Esophagus squamous epithelium (tissue), 5 donors: Measurements from ENCODE around the gene SEMA4B. TPM values are rescaled to one million over a fixed set of nuclear protein-coding genes. Genes with fewer than 3 reads are reported as not detected.
A peak's percentile ranks its signal among the peaks of the same experiment; 100 is the strongest.

Source experiments
- DNase-seq: peaks from one replicate; lab custom pipeline; 2025; lab: John Stamatoyannopoulos, UW
- H3K27ac ChIP-seq, 4 donors: fragments of 200-600 bp; sonication (generic); one replicate each; pipeline ENCODE4 v1.5.1; 2016 to 2019; ENCODE audit warnings: mild to moderate bottlenecking in 1 of 4
- H3K27me3 ChIP-seq, 4 donors: fragments of 200-600 bp; sonication (generic); 1 replicate in 3 of 4; 2 replicates in 1 of 4; pipeline versions ENCODE4 v1.5.1 to v1.6.0; 2017 to 2021; ENCODE audit warnings: antibody characterized with exemption in 1 of 4
- H3K36me3 ChIP-seq, 3 donors: fragments of 200-600 bp; sonication (generic); one replicate each; pipeline ENCODE4 v1.5.1; 2016 to 2019
- H3K4me1 ChIP-seq, 3 donors: fragments of 200-600 bp; sonication (generic); one replicate each; pipeline ENCODE4 v1.5.1; 2017 to 2019
- H3K4me3 ChIP-seq, 4 donors: fragments of 200-600 bp; sonication (generic); 1 replicate in 3 of 4; 2 replicates in 1 of 4; pipeline ENCODE4 v1.5.1; 2016 to 2019; ENCODE audit warnings: mild to moderate bottlenecking in 2 of 4, moderate library complexity in 1 of 4
- H3K9me3 ChIP-seq, 3 donors: fragments of 200-600 bp; sonication (generic); one replicate each; pipeline ENCODE4 v1.5.1; 2016 to 2019
- CTCF ChIP-seq, 6 experiments: fragments of 450-650 bp in 4 of 6; fragments of 200-600 bp in 2 of 6; sonication (generic) in 2 of 6; IDR thresholded peaks; one replicate each; pipeline ENCODE4 v1.5.1; 2016 to 2019; ENCODE audit warnings: antibody characterized with exemption in 6 of 6, mild to moderate bottlenecking in 4 of 6, moderate library complexity in 4 of 6
- POLR2A ChIP-seq, 4 donors: fragments of 450-650 bp; IDR thresholded peaks; one replicate each; pipeline ENCODE4 v1.6.1; 2017; ENCODE audit warnings: antibody characterized with exemption in 4 of 4, mild to moderate bottlenecking in 4 of 4, moderate library complexity in 3 of 4
- WGBS, 2 donors: methylation state at CpG; one replicate each; pipeline ENCODE4 v1.1.5; 2018; 5-methylcytosine and 5-hydroxymethylcytosine counted together
- intact Hi-C: fragments of 100-400 bp; cut with DNase I; formaldehyde crosslinking; loops from one replicate; pipeline ENCODE4 v1.15.0; 2022
- total RNA-seq, 4 donors: library from RNA; depleted of rRNA; stranded (reverse); fragments of >200 nt; gene quantifications; one replicate each; pipeline ENCODE4 v1.1.0, GENCODE V29; 2016
- donor health status: DM: yes; HTN: yes; CAD: no.

Gene SEMA4B, protein sequence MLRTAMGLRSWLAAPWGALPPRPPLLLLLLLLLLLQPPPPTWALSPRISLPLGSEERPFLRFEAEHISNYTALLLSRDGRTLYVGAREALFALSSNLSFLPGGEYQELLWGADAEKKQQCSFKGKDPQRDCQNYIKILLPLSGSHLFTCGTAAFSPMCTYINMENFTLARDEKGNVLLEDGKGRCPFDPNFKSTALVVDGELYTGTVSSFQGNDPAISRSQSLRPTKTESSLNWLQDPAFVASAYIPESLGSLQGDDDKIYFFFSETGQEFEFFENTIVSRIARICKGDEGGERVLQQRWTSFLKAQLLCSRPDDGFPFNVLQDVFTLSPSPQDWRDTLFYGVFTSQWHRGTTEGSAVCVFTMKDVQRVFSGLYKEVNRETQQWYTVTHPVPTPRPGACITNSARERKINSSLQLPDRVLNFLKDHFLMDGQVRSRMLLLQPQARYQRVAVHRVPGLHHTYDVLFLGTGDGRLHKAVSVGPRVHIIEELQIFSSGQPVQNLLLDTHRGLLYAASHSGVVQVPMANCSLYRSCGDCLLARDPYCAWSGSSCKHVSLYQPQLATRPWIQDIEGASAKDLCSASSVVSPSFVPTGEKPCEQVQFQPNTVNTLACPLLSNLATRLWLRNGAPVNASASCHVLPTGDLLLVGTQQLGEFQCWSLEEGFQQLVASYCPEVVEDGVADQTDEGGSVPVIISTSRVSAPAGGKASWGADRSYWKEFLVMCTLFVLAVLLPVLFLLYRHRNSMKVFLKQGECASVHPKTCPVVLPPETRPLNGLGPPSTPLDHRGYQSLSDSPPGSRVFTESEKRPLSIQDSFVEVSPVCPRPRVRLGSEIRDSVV
- total RNA-seq, result 100 to 1,000 TPM in 3 of 4 donors, 10 to 100 TPM in 1; 87.9 to 209 (median 136) TPM

DNA sequence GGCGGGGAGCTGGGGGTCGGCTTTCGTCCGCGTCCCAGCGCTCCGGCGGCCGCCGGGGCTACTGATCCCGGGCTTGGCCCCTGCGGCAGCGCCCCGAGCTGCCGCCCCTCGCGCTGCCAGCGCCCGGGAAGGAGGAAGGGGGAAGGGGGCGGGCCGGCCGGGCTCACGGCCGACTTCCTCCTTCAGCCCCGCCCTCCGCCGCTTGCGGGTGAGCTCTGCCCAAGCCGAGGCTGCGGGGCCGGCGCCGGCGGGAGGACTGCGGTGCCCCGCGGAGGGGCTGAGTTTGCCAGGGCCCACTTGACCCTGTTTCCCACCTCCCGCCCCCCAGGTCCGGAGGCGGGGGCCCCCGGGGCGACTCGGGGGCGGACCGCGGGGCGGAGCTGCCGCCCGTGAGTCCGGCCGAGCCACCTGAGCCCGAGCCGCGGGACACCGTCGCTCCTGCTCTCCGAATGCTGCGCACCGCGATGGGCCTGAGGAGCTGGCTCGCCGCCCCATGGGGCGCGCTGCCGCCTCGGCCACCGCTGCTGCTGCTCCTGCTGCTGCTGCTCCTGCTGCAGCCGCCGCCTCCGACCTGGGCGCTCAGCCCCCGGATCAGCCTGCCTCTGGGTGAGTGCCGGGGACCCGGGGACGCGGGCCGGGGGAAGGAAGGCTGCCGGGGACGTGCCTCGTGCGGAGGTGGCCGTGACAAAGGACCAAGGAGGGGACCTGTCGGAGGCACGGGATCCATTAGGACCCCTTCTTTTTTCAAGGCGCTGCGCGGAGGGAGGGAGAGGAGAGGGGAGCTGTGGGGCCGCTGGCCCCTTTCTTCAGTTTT lies at the start of gene SEMA4B:
TSS of gene SEMA4B (plus strand) at position 201 of the 814 bp plus-strand sequence. CDS start at position 450, 249 bp downstream.
- Histone ChIP-seq H3K27me3 (no peaks in the 10 kb centered on the region), H3K4me3 (peak within 1 kb of the TSS; percentile 68 to 91 (median 73)), H3K36me3 (peaks cover 0 to 55% (median 0%) of the 10 kb centered on the region in 3 donors), H3K9me3 (no peaks in the 10 kb centered on the region), H3K4me1 (peaks cover 30 to 86% (median 46%) of the 10 kb centered on the region in 3 donors), H3K27ac (peak within 1 kb of the TSS; percentile 93 to 96 (median 94))
- no peak for TF ChIP-seq CTCF (IDR thresholded peaks at IDR 0.05)
- TF ChIP-seq POLR2A (IDR thresholded peaks at IDR 0.05), result peak in 2 of 4 donors; percentile 70 to 79
- WGBS, 2 donors, result 0 to 2% methylated on average over 1 to 6 of the region's 88 CpGs
- intact Hi-C loops, result no loop called here
- no peak for DNase-seq

DNA sequence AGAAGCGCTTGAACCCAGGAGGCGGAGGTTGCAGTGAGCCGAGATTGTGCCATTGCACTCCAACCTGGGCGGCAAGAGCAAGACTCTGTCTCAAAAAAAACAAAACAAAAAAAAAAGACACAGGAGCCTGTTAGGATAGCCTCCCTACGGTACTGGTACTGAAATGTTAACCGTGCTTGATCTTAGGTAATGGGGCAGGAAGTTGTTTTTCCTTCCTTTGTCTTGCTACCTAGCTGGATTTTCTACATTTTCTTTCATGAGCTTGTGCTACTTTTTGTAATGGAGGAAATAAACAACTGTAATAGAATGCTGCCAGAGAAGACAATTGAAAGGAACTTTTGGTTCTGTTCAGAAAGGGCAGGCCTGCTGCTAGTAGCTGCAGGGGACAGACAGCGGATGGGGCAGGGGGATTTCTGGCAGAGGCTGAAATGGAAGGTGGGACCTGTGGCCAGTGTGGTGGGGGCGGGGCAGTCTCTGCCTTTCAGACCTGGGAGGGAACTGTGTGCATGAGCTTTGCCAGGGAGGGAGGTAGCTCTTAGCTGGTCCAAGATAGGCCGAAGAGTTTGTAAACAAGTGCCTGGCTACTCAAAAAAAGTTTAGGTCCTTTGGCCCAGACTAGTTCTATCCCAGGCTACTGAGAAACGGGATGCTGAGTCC lies 49.0 kb upstream of the SEMA4B start:
- Histone ChIP-seq H3K4me1 (peaks cover 4 to 15% (median 5%) of the 10 kb centered on the region in 3 donors), H3K27ac (peak overlapping the region in 2 of 4 donors; percentile 49 to 68), H3K36me3 (no peaks in the 10 kb centered on the region), H3K9me3 (no peaks in the 10 kb centered on the region), H3K27me3 (no peaks in the 10 kb centered on the region), H3K4me3 (no peak overlapping the region)
- TF ChIP-seq CTCF (IDR thresholded peaks at IDR 0.05) (no peak), POLR2A (IDR thresholded peaks at IDR 0.05) (no peak)
- no peak for DNase-seq
- intact Hi-C loops, result no loop called here
- WGBS, 2 donors, result 63 to 74% methylated on average over 8 to 10 of the region's 10 CpGs

DNA sequence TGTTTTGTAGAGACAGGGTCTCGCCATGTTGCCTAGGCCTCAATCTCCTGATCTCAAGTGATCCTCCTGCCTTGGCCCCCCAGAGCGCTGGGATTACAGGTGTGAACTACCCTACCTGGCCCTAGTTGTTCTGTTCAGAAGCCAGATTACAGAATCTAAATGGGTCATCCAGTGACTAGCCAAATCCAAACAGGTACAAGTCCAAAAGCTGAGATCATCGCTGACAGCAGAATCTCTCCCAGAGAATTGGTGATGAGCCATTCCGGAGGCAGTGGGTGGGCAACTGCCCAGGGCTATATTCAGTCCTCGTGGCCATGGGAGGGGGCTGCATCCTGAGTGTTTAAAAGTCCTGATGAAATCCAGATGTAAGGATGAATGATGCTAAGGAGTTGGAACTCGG lies 47.5 kb upstream of the SEMA4B start:
- H3K27ac ChIP-seq, result no peak overlapping the region
- no peak for DNase-seq
- no peaks in the 10 kb centered on the region for H3K27me3 ChIP-seq
- H3K4me3 ChIP-seq, result no peak overlapping the region
- intact Hi-C loops, result no loop called here
- no peaks in the 10 kb centered on the region for H3K9me3 ChIP-seq
- peaks cover 13 to 30% (median 15%) of the 10 kb centered on the region in 3 donors for H3K4me1 ChIP-seq
- H3K36me3 ChIP-seq, result no peaks in the 10 kb centered on the region
- TF ChIP-seq POLR2A (IDR thresholded peaks at IDR 0.05), result no peak
- no peak for TF ChIP-seq CTCF (IDR thresholded peaks at IDR 0.05)
- WGBS, 2 donors, result 83 to 85% methylated on average over 5 to 6 of the region's 6 CpGs

DNA sequence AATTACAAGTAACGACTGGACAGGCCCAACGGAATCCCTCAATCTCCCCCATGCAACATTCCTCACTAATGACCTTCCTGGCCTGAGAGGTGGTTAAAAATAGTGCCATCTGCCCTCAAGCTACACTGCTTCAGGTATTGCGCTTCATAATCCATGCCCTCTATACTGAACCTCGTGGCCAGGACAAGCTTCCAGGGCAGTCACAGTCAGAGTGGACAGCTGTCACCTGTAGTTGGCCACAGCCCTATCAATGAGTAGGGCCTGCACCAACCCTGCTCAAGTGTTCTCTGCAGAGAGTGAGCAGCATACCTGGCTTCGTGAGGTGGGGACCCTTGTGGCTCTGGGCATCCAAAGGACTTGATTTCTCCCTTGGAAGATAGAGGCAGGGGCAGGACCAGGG lies 46.9 kb upstream of the SEMA4B start:
- Histone ChIP-seq H3K27ac (no peak overlapping the region), H3K4me1 (peaks cover 18 to 36% (median 19%) of the 10 kb centered on the region in 3 donors), H3K4me3 (no peak overlapping the region), H3K27me3 (no peaks in the 10 kb centered on the region), H3K9me3 (no peaks in the 10 kb centered on the region), H3K36me3 (no peaks in the 10 kb centered on the region)
- intact Hi-C loops, result no loop called here
- 85 to 100% methylated on average over 3 to 4 of the region's 5 CpGs for WGBS, 2 donors
- no peak for DNase-seq
- TF ChIP-seq CTCF (IDR thresholded peaks at IDR 0.05) (no peak), POLR2A (IDR thresholded peaks at IDR 0.05) (no peak)
